Lung (tissue), 12 donors: ENCODE results near the gene TSN. TPM values are rescaled to one million over a fixed set of nuclear protein-coding genes. Genes with fewer than 3 reads are reported as not detected.

ENCODE experiments used
- ATAC-seq: fragments of 200-7000 bp; cut with Tn5 transposase; one replicate; pipeline ENCODE4 v1.9.1; 2020; ENCODE audit warnings: moderate number of reproducible peaks; ENCODE audit not compliant: insufficient read depth, low FRiP score
- DNase-seq, 3 donors: peaks; one replicate each; pipeline ENCODE4 v3.0.0-alpha.2; 2013 to 2017
- H3K27ac ChIP-seq, 2 donors: one replicate each; pipeline ENCODE4 v1.5.1; 2013; ENCODE audit warnings: mild to moderate bottlenecking in 2 of 2, moderate library complexity in 2 of 2, control low read depth in 1 of 2, inconsistent platforms in 1 of 2, low read depth in 1 of 2, low read length in 1 of 2
- H3K27me3 ChIP-seq, 3 donors: one replicate each; pipeline ENCODE4 v1.5.1; 2013; ENCODE audit warnings: low read length in 2 of 3; ENCODE audit not compliant: control insufficient read depth in 3 of 3, insufficient read depth in 3 of 3
- H3K36me3 ChIP-seq, 4 donors: one replicate each; pipeline ENCODE4 v1.5.1; 2013; ENCODE audit warnings: low read length in 4 of 4, mild to moderate bottlenecking in 1 of 4, moderate library complexity in 1 of 4; ENCODE audit not compliant: control insufficient read depth in 4 of 4, insufficient read depth in 4 of 4
- H3K4me1 ChIP-seq, 5 donors: one replicate each; pipeline ENCODE4 v1.5.1; 2013; ENCODE audit warnings: low read length in 5 of 5, mild to moderate bottlenecking in 2 of 5, moderate library complexity in 1 of 5; ENCODE audit not compliant: control insufficient read depth in 5 of 5, insufficient read depth in 5 of 5
- H3K4me3 ChIP-seq: one replicate; pipeline ENCODE4 v1.5.1; 2013; ENCODE audit warnings: mild to moderate bottlenecking, control low read depth, moderate library complexity
- H3K9ac ChIP-seq, 2 donors: one replicate each; pipeline ENCODE4 v1.5.1; 2013; ENCODE audit warnings: low read length in 2 of 2, control low read depth in 1 of 2; ENCODE audit not compliant: insufficient read depth in 1 of 2
- H3K9me3 ChIP-seq, 4 donors: one replicate each; pipeline ENCODE4 v1.5.1; 2013; ENCODE audit warnings: low read length in 3 of 4, mild to moderate bottlenecking in 1 of 4, moderate library complexity in 1 of 4; ENCODE audit not compliant: control insufficient read depth in 4 of 4, insufficient read depth in 3 of 4
- CTCF ChIP-seq: IDR thresholded peaks from 2 replicates; pipeline ENCODE4 v1.5.1; 2012; ENCODE audit warnings: mild to moderate bottlenecking; ENCODE audit errors: control extremely low read depth, extremely low read depth
- WGBS, 2 donors: extraction: QIAGEN DNeasy Blood & Tissue Kit; methylation state at CpG; one replicate each; pipeline ENCODE4 v1.1.7; 2013; 5-methylcytosine and 5-hydroxymethylcytosine counted together
- polyA plus RNA-seq, 2 donors: library from polyadenylated mRNA; stranded (reverse); fragments of 200-250 nt; gene quantifications; one replicate each; pipeline ENCODE4 v1.2.1, GENCODE V29; 2013
- total RNA-seq, 2 donors: library from RNA; depleted of rRNA in 1 of 2; stranded (reverse); fragments of >200 nt in 1 of 2; gene quantifications; one replicate each; pipeline ENCODE4 v1.2.1, GENCODE V29; 2014 to 2021
- donor health status: control.
- donor health status: control.
- donor health status: Bipolar disorder and iron deficiency.
- donor health status: healthy.
- donor health status: DM: yes; HTN: yes; CAD: no.

The TSN gene
- total and polyA plus RNA-seq, 4 donors: 20.5 to 53.8 (median 39.1) TPM

GRCh38 chr2:121776885-121777698 is 21.6 kb downstream of the TSN start:
- Histone ChIP-seq H3K9ac (no peak overlapping the region), H3K36me3 (no peaks in the 10 kb centered on the region), H3K27me3 (no peaks in the 10 kb centered on the region), H3K27ac (no peak overlapping the region), H3K4me1 (peaks cover 0 to 9% (median 2%) of the 10 kb centered on the region in 5 donors), H3K4me3 (no peak overlapping the region), H3K9me3 (no peaks in the 10 kb centered on the region)
- 62 to 82% methylated on average over 12 of the region's 12 CpGs for WGBS, 2 donors
- DNase-seq (peak in 1 of 3 donors; percentile 27), ATAC-seq (no peak)
- no peak for TF ChIP-seq CTCF

GRCh38 chr2:121777699-121778058 is 22.2 kb downstream of the TSN start:
- TF ChIP-seq CTCF: no peak
- DNase-seq: peak in 2 of 3 donors; percentile 47 to 70
- H3K27me3 ChIP-seq: no peaks in the 10 kb centered on the region
- no peak overlapping the region for H3K9ac ChIP-seq
- no peaks in the 10 kb centered on the region for H3K36me3 ChIP-seq
- WGBS, 2 donors: 80% methylated on average over 1 of the region's 1 CpG
- H3K4me3 ChIP-seq: no peak overlapping the region
- ATAC-seq: no peak
- H3K27ac ChIP-seq: no peak overlapping the region
- H3K9me3 ChIP-seq: no peaks in the 10 kb centered on the region
- H3K4me1 ChIP-seq: peaks cover 0 to 9% (median 2%) of the 10 kb centered on the region in 5 donors

GRCh38 chr2:121778741-121779487 is 23.5 kb downstream of the TSN start:
- Histone ChIP-seq H3K9me3 (no peaks in the 10 kb centered on the region), H3K4me3 (no peak overlapping the region), H3K27ac (no peak overlapping the region), H3K27me3 (peaks cover 0 to 2% (median 0%) of the 10 kb centered on the region in 3 donors), H3K9ac (no peak overlapping the region), H3K36me3 (no peaks in the 10 kb centered on the region), H3K4me1 (peaks cover 0 to 9% (median 2%) of the 10 kb centered on the region in 5 donors)
- no peak for DNase-seq
- 74 to 88% methylated on average over 7 of the region's 7 CpGs for WGBS, 2 donors
- no peak for TF ChIP-seq CTCF
- ATAC-seq: no peak
